Gastroesophageal sphincter (tissue), 3 donors: ENCODE results near the gene PRKAG2.

Source experiments
- EP300 ChIP-seq: sonication (generic); formaldehyde crosslinking; IDR thresholded peaks from one replicate; pipeline ENCODE4 v1.6.1; 2017; ENCODE audit warnings: antibody characterized with exemption, mild to moderate bottlenecking
- POLR2AphosphoS5 ChIP-seq: sonication (generic); formaldehyde crosslinking; IDR thresholded peaks from one replicate; pipeline ENCODE4 v1.6.1; 2017; ENCODE audit warnings: antibody characterized with exemption
- TF ChIP-seq, protein P1 (sequence below), 4 experiments: fragments of 200-600 bp in 2 of 4; fragments of 450-650 bp in 2 of 4; sonication (generic) in 1 of 4; IDR thresholded peaks; one replicate each; pipeline ENCODE4 v1.5.1; 2017 to 2019; ENCODE audit warnings: antibody characterized with exemption in 4 of 4, mild to moderate bottlenecking in 2 of 4, moderate library complexity in 2 of 4

DNA sequence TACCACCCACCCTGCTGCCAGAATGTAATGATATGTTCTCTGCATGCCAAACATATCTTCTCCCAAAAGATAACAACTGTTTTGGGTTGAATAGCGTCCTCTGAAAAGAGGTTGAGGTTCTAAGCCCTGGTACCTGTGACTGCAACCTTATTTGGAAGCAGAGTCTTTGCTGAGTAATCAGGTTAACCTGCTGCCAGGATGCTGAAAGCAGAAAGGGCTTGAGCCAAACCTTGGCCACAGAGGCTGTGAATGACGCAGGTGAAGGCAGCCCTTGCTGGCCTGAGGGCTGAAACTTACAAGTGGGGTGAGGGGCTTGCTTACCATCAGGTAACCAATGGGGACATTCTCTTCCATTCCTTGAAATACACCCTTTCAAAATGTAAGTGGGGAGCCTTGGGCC is 205.4 kb downstream of the PRKAG2 start:
- TF ChIP-seq POLR2AphosphoS5, result no peak
- TF ChIP-seq, protein P1, sequence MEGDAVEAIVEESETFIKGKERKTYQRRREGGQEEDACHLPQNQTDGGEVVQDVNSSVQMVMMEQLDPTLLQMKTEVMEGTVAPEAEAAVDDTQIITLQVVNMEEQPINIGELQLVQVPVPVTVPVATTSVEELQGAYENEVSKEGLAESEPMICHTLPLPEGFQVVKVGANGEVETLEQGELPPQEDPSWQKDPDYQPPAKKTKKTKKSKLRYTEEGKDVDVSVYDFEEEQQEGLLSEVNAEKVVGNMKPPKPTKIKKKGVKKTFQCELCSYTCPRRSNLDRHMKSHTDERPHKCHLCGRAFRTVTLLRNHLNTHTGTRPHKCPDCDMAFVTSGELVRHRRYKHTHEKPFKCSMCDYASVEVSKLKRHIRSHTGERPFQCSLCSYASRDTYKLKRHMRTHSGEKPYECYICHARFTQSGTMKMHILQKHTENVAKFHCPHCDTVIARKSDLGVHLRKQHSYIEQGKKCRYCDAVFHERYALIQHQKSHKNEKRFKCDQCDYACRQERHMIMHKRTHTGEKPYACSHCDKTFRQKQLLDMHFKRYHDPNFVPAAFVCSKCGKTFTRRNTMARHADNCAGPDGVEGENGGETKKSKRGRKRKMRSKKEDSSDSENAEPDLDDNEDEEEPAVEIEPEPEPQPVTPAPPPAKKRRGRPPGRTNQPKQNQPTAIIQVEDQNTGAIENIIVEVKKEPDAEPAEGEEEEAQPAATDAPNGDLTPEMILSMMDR (IDR thresholded peaks at IDR 0.05), result no peak
- TF ChIP-seq EP300, result no peak
